H1 (cell line): ENCODE data around the gene PGP. TPM values are rescaled to one million over a fixed set of nuclear protein-coding genes. Genes with fewer than 3 reads are reported as not detected.

Experiments used
- polyA plus RNA-seq, 7 experiments: library from polyadenylated mRNA; depleted of rRNA in 3 of 7; stranded (reverse) in 5 of 7; unstranded in 2 of 7; fragments of >200 nt in 5 of 7; fragments of 200-250 nt in 2 of 7; gene quantifications; 1 replicate in 5 of 7; 2 replicates in 1 of 7; 4 replicates in 1 of 7; pipeline versions ENCODE4 v1.2.1 to v1.2.3, GENCODE V29; 2011 to 2013; ENCODE audit warnings: missing spikeins in 2 of 7, mixed read lengths in 2 of 7
- total RNA-seq: library from RNA; stranded (reverse); fragmentation: NEBNext Ultra II Directional; extraction: Animal tissue kit (Norgen Biotek cat#: 25700); gene quantifications from 2 replicates; pipeline ENCODE4 v1.2.1, GENCODE V29; 2021
- TF ChIP-seq, protein P1 (sequence below): fragments of 300-600 bp; sonication (generic); IDR thresholded peaks from 2 replicates; pipeline ENCODE4 v1.7.1; 2012; ENCODE audit warnings: low read length, moderate library complexity, mild to moderate bottlenecking, inconsistent platforms; ENCODE audit not compliant: insufficient replicate concordance

The PGP gene
- total and polyA plus RNA-seq, 2 of the 8 experiments (the other 6 are each of a cell fraction or from before 2014, with no cell fraction given), result 30.9 to 55.9 TPM

DNA sequence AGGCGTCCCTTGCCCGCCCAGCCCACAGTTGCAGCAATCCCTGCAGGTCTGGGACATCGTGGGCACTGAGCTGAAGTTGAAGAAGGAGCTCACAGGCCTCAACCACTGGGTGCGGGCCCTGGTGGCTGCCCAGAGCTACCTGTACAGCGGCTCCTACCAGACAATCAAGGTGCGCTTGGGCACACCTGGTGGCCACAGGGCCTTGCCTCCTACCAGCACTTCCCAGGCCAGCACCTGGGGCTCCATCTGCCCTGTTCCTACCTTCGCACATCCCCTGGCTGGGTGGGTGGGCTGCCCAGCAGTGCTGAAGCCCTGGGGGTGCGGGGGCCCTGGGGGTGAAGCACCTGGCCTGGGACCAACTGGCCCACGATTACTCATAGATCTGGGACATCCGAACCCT is 39.2 kb downstream of the PGP start (continued):
- TF ChIP-seq, protein P1, sequence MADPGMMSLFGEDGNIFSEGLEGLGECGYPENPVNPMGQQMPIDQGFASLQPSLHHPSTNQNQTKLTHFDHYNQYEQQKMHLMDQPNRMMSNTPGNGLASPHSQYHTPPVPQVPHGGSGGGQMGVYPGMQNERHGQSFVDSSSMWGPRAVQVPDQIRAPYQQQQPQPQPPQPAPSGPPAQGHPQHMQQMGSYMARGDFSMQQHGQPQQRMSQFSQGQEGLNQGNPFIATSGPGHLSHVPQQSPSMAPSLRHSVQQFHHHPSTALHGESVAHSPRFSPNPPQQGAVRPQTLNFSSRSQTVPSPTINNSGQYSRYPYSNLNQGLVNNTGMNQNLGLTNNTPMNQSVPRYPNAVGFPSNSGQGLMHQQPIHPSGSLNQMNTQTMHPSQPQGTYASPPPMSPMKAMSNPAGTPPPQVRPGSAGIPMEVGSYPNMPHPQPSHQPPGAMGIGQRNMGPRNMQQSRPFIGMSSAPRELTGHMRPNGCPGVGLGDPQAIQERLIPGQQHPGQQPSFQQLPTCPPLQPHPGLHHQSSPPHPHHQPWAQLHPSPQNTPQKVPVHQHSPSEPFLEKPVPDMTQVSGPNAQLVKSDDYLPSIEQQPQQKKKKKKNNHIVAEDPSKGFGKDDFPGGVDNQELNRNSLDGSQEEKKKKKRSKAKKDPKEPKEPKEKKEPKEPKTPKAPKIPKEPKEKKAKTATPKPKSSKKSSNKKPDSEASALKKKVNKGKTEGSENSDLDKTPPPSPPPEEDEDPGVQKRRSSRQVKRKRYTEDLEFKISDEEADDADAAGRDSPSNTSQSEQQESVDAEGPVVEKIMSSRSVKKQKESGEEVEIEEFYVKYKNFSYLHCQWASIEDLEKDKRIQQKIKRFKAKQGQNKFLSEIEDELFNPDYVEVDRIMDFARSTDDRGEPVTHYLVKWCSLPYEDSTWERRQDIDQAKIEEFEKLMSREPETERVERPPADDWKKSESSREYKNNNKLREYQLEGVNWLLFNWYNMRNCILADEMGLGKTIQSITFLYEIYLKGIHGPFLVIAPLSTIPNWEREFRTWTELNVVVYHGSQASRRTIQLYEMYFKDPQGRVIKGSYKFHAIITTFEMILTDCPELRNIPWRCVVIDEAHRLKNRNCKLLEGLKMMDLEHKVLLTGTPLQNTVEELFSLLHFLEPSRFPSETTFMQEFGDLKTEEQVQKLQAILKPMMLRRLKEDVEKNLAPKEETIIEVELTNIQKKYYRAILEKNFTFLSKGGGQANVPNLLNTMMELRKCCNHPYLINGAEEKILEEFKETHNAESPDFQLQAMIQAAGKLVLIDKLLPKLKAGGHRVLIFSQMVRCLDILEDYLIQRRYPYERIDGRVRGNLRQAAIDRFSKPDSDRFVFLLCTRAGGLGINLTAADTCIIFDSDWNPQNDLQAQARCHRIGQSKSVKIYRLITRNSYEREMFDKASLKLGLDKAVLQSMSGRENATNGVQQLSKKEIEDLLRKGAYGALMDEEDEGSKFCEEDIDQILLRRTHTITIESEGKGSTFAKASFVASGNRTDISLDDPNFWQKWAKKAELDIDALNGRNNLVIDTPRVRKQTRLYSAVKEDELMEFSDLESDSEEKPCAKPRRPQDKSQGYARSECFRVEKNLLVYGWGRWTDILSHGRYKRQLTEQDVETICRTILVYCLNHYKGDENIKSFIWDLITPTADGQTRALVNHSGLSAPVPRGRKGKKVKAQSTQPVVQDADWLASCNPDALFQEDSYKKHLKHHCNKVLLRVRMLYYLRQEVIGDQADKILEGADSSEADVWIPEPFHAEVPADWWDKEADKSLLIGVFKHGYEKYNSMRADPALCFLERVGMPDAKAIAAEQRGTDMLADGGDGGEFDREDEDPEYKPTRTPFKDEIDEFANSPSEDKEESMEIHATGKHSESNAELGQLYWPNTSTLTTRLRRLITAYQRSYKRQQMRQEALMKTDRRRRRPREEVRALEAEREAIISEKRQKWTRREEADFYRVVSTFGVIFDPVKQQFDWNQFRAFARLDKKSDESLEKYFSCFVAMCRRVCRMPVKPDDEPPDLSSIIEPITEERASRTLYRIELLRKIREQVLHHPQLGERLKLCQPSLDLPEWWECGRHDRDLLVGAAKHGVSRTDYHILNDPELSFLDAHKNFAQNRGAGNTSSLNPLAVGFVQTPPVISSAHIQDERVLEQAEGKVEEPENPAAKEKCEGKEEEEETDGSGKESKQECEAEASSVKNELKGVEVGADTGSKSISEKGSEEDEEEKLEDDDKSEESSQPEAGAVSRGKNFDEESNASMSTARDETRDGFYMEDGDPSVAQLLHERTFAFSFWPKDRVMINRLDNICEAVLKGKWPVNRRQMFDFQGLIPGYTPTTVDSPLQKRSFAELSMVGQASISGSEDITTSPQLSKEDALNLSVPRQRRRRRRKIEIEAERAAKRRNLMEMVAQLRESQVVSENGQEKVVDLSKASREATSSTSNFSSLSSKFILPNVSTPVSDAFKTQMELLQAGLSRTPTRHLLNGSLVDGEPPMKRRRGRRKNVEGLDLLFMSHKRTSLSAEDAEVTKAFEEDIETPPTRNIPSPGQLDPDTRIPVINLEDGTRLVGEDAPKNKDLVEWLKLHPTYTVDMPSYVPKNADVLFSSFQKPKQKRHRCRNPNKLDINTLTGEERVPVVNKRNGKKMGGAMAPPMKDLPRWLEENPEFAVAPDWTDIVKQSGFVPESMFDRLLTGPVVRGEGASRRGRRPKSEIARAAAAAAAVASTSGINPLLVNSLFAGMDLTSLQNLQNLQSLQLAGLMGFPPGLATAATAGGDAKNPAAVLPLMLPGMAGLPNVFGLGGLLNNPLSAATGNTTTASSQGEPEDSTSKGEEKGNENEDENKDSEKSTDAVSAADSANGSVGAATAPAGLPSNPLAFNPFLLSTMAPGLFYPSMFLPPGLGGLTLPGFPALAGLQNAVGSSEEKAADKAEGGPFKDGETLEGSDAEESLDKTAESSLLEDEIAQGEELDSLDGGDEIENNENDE, result no peak
